ENCODE measurements around the gene SKI. TPM values are rescaled to one million over a fixed set of nuclear protein-coding genes. Genes with fewer than 3 reads are reported as not detected.
"Not testable (repeated sequence)": the region's sequence is repeated elsewhere in the genome, so short reads cannot be mapped to it uniquely, and the experiment has no call there.

Gene SKI
- total RNA-seq, 2 experiments from 2014 or later, result 28.3 to 28.9 TPM

DNA sequence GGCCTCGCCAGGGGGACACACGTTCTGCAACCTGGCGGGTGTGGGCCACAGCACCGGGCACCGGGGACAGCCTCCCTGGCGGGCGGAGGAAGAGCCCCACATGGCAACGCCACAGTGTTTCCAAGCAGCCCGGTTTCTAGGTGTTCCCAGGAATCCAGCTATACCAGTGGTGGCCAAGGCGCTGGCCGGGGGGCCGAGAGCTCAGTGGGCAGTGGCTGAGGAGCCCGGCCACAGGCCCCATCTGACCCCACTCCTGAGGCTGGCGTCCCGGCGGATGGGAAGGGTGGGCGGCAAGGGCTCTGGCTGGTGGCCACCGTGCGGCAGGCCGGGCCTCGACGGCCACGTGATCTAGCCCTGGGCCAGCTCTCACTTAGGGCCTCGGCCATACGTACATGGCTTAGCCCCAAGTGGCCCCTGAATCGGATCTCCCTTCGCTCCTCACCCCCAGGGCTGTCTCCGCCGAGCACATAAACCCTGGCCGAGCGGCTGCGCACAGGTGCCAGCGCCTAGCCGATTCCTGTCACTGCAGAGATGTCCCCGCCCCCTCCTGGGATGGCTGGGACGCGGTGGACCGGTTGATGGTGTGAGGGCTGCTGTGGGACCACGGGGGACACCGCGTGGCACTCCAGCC lies 94.6 kb downstream of the SKI start:
- POLR2A ChIA-PET, result no interaction called here

DNA sequence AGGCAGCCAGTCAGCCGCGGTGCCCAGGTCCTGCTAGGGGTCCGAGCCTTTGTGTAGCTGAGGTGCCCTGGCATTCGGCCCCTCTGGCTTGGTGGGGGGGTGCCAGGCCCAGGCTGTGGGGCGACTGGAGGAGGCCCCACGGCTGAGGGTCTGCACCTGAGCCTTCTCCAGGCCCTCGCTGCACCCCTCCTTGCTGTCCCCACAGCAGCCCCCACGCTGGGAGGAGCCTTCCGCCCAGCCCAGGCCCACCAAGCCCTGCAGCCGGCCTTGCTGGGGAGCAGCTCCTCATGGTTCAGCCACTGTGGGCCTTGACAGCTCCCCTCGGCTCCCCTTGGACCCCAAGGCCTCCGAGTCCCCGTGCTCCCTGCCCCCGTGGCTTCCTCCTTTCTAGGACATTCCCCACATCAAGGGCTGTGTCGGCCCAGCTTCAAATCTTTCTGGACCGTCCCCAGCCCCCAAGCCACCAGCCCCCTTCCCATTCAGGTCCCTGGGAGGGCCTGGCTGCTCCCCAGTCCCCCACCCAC lies 95.4 kb downstream of the SKI start:
- Mint-ChIP-seq H3K27ac (no peak overlapping the region), H3K27me3 (no peaks in the 10 kb centered on the region), H3K4me3 (no peak overlapping the region), H3K4me1 (ENCODE audit: low read depth) (no peaks in the 10 kb centered on the region), H3K36me3 (no peaks in the 10 kb centered on the region), H3K9me3 (no peaks in the 10 kb centered on the region)
- ChIA-PET CTCF (no interaction called here), POLR2A (no interaction called here)
- DNase-seq, result no peak
- intact Hi-C loops (cut with micrococcal nuclease), result no loop called here

More for the DNA sequence above, 94.6 kb downstream of the SKI start:
- no peaks in the 10 kb centered on the region for H3K4me1 Mint-ChIP-seq (ENCODE audit: low read depth)
- no peaks in the 10 kb centered on the region for H3K36me3 Mint-ChIP-seq
- no peaks in the 10 kb centered on the region for H3K9me3 Mint-ChIP-seq
- no peaks in the 10 kb centered on the region for H3K27me3 Mint-ChIP-seq
- H3K4me3 Mint-ChIP-seq, result no peak overlapping the region
- DNase-seq, result no peak
- CTCF ChIA-PET, result interaction anchor here (0.8 kb wide), 1 partner anchor 12 kb away, joined by 3 read pairs; no protein-coding TSS in a partner anchor
- intact Hi-C loops (cut with micrococcal nuclease), result no loop called here
- H3K27ac Mint-ChIP-seq, result no peak overlapping the region

DNA sequence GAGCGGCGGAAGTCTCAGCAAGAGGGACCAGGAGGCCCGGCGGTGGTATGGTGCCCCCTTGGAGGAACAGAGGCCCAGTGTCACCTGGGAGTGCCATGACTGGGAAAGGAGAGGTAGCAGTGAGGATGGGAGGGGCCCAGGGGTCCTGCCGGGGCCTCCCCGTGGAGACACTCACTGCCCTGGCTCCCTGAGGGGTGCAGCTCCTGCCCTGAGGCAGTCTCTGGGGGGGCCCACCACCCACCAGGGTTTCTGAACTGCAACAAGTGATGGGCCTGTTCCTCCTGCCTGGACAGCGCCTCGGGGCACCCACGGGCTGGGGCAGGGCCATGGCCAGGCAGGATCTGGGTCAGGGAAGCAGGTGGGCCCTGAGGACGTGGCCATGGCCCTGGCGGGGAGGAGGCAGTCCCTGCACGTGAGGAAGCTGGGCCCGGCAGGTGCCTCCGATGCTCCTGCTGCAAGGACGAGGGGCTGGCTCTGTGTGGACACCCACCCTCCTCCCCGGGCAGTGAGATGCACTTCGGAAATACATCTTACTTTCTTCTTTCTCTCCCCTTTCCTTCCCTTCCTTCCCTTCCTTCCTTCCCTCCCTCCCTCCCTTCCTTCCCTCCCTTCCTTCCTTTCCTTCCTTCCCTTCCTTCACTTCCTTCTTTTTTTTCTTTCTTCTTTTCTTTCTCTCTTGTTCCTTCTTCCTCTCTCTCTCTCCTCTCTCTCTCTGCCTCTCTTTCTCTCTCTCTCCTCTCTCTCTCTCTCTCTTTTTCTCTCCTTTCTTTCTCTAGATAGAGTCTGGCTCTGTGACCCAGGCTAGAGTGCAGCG lies 96.6 kb downstream of the SKI start:
- CTCF ChIA-PET, result no interaction called here

DNA sequence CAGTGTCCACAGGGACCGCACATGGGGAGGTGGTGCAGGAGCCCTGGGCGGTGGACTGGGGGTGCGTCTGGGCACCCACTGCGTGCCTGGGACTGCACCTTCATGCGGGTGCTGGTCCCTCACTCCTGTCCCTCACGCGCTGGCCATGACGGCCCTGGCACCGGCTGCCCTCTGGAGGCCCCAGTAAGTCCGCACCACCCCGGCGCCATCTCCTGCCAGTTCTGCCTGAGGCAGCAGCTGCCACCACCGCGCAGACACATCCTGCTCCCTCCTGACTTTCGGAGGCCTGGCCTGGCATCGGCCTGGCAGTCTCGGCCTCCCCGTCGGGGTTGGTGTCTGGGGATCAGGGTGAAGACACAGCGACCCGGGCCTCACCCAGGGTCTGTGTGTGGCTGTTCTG lies 98.4 kb downstream of the SKI start:
- intact Hi-C loops (cut with micrococcal nuclease), result no loop called here
- H3K9me3 Mint-ChIP-seq, result no peaks in the 10 kb centered on the region
- POLR2A ChIA-PET, result no interaction called here

More for the DNA sequence above, 96.6 kb downstream of the SKI start:
- no peak overlapping the region for H3K4me3 Mint-ChIP-seq
- no peaks in the 10 kb centered on the region for H3K27me3 Mint-ChIP-seq
- no peak overlapping the region for H3K27ac Mint-ChIP-seq
- no peaks in the 10 kb centered on the region for H3K4me1 Mint-ChIP-seq (ENCODE audit: low read depth)
- no peaks in the 10 kb centered on the region for H3K36me3 Mint-ChIP-seq
- no peak for DNase-seq
- intact Hi-C loops (cut with micrococcal nuclease), result no loop called here
- POLR2A ChIA-PET, result no interaction called here
- H3K9me3 Mint-ChIP-seq, result no peaks in the 10 kb centered on the region

DNA sequence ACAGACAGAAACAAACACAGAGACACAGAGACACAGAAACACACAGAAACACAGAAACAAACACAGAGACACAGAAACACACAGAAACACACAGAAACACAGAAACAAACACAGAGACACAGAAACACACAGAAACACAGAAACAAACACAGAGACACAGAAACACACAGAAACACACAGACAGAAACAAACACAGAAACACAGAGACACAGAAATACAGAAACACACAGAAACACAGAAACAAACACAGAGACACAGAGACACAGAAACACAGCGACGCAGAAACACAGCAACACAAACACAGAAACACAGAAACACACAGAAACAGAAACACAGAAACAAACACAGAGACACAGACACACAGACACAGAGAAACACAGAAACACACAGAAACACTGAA lies 99.0 kb downstream of the SKI start:
- DNase-seq; POLR2A ChIA-PET; CTCF ChIA-PET; H3K4me3 Mint-ChIP-seq; H3K9me3 Mint-ChIP-seq; H3K36me3 Mint-ChIP-seq; H3K27me3 Mint-ChIP-seq; H3K27ac Mint-ChIP-seq; intact Hi-C loops (cut with micrococcal nuclease); H3K4me1 Mint-ChIP-seq (ENCODE audit: low read depth): not testable (repeated sequence)

More for the DNA sequence above, 98.4 kb downstream of the SKI start:
- Mint-ChIP-seq H3K4me1 (ENCODE audit: low read depth) (no peaks in the 10 kb centered on the region), H3K4me3 (no peak overlapping the region), H3K36me3 (no peaks in the 10 kb centered on the region), H3K27me3 (no peaks in the 10 kb centered on the region), H3K27ac (no peak overlapping the region)
- DNase-seq, result no peak
- CTCF ChIA-PET, result no interaction called here

DNA sequence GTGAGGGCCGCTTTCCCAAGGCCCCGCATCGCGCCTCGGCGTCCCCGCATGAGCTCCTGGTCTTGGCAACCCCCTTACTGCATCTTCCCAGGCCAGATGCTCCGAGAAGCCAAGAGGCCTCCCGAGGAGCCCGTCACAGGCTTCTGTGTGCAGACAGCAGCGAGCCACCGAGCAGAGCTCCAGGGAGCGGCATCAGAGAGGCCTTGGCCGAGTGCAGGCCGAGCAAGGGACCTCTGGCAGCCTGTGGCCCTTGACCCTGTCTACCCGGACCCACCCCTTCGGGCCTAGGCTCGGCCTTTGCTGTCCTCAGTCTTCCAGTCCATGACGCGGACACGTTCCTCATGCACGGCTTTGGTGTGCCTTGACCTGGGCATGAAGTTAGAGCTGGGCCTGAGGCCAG lies 99.7 kb downstream of the SKI start:
- no peak for DNase-seq
- H3K9me3 Mint-ChIP-seq, result no peaks in the 10 kb centered on the region
- intact Hi-C loops (cut with micrococcal nuclease), result no loop called here
- POLR2A ChIA-PET, result no interaction called here
- H3K4me3 Mint-ChIP-seq, result no peak overlapping the region
- CTCF ChIA-PET, result no interaction called here
- no peaks in the 10 kb centered on the region for H3K36me3 Mint-ChIP-seq
- H3K27ac Mint-ChIP-seq, result no peak overlapping the region
- H3K4me1 Mint-ChIP-seq (ENCODE audit: low read depth), result no peaks in the 10 kb centered on the region
- H3K27me3 Mint-ChIP-seq, result no peaks in the 10 kb centered on the region

DNA sequence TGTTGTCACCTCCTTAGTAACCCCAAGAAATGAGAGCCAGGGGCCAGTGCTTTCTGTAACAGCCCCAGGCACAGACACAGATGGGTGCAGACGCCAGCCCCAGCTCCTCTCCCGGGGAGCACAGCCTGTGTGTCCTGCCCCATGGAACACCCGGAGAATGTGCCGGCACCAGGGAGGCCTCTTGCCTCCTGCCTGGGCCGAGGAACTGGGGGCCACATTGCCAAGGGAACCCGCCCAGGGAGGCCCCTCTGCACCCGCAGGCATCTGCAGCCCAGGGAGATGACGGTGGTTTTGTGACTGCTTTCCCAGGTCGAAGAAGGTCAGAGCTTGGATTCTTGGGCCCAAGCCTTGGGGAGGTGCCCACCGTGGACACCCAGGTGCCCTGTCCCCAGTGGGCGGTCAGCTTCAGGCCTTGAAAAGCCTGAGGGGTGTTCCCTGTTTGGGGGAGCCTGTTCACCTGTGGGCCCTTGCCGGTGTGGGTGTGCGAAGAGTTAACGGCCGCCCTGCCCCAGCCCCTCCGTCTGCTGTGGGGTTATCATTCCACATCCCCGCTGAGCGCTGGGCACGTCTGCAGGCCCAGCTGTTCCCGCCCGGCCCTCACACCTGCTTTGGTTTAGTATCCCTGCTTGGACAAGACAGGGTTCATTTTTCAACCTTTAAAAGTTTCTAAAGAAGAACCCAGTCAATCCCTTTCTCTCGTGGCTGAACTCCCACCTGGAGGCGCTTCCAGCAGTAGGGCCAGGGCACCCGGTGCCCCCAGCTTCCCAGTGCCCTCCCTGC lies 100.7 kb downstream of the SKI start:
- DNase-seq, result no peak
- no peak overlapping the region for H3K4me3 Mint-ChIP-seq
- ChIA-PET CTCF (no interaction called here), POLR2A (no interaction called here)
- H3K9me3 Mint-ChIP-seq, result no peaks in the 10 kb centered on the region
- no peak overlapping the region for H3K27ac Mint-ChIP-seq
- H3K27me3 Mint-ChIP-seq, result no peaks in the 10 kb centered on the region
- no peaks in the 10 kb centered on the region for H3K4me1 Mint-ChIP-seq (ENCODE audit: low read depth)
- no peaks in the 10 kb centered on the region for H3K36me3 Mint-ChIP-seq
- intact Hi-C loops (cut with micrococcal nuclease), result no loop called here

DNA sequence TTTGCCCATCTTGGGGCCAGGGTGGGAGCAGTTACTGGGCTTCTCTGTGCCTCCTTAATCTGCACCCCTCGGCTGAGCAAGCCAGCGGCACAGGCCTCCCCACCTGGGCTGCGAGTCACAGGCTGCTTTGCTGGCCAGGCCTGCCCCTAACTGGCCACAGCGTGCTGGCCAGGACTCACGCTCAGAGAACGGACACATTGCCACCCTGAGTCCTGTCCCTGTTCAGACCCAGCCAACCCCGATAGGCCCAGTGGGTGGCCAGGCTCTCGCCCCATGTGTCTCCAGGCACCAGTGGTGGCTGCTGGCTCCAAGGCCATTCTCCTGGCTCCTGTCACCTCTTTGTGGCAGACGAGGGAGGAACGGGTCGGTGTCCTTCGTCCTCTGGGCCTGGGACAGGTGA lies 101.9 kb downstream of the SKI start:
- no peaks in the 10 kb centered on the region for H3K27me3 Mint-ChIP-seq
- POLR2A ChIA-PET, result no interaction called here
- intact Hi-C loops (cut with micrococcal nuclease), result no loop called here
- CTCF ChIA-PET, result no interaction called here
- H3K27ac Mint-ChIP-seq, result no peak overlapping the region
- DNase-seq, result no peak
- no peaks in the 10 kb centered on the region for H3K36me3 Mint-ChIP-seq
- no peaks in the 10 kb centered on the region for H3K4me1 Mint-ChIP-seq (ENCODE audit: low read depth)
- H3K9me3 Mint-ChIP-seq, result no peaks in the 10 kb centered on the region
- no peak overlapping the region for H3K4me3 Mint-ChIP-seq

DNA sequence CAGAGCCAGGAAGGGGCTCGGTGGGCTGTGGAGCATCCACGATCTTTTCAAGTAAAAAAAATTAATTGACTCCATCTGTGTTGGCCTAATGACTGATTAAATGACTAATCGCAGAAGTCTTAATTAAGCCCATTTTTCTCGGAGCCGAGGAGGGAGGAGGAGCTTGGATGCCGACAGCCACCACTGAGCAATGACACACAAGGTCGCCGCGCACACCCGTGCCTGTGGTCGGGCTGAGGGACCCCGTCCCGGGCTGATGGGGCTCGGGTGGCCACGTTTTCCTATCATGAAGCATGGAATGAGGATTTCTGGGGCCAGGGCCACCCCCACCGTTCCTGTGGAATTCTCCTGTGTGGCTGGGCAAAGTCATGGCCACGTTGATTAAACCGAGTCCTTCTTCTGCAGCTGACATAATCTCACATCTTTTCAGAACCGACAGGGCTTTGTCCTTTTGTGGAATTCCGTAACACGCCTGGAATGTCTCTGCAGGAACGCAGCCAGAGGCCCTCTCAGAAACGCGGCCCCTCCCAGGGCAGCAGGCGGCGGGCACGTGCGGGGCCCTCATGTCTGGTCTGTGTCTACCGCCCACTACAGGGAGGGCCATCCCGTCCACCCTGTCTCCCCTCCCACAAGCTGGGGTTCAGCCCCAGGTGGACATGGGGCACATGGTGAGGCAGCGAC lies 102.5 kb downstream of the SKI start:
- no peaks in the 10 kb centered on the region for H3K36me3 Mint-ChIP-seq
- POLR2A ChIA-PET, result no interaction called here
- intact Hi-C loops (cut with micrococcal nuclease), result no loop called here

DNA sequence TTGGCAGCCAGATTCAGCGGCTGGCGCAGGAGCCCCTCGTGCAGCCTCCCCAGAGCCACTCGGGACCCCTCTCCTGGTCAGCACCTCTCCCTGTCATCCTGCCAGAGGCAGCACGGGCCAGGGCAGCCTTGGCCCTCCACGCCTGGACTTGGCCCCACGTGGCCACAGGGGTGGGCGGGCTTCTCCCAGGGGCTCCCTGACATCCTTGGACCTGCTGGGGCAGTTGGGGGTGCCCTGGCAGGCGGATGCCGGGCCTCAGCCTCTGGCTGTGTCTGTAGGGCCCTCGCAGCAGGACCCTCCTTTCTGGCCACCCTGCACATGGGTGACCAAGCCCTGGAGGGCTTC lies 103.1 kb downstream of the SKI start:
- no peak overlapping the region for H3K27ac Mint-ChIP-seq
- no peak for DNase-seq
- ChIA-PET CTCF (no interaction called here), POLR2A (no interaction called here)
- intact Hi-C loops (cut with micrococcal nuclease), result no loop called here
- H3K27me3 Mint-ChIP-seq, result no peaks in the 10 kb centered on the region
- no peak overlapping the region for H3K4me3 Mint-ChIP-seq
- H3K9me3 Mint-ChIP-seq, result no peaks in the 10 kb centered on the region
- H3K36me3 Mint-ChIP-seq, result no peaks in the 10 kb centered on the region
- H3K4me1 Mint-ChIP-seq (ENCODE audit: low read depth), result no peaks in the 10 kb centered on the region

More for the DNA sequence above, 102.5 kb downstream of the SKI start:
- no peaks in the 10 kb centered on the region for H3K4me1 Mint-ChIP-seq (ENCODE audit: low read depth)
- DNase-seq, result no peak
- H3K27me3 Mint-ChIP-seq, result no peaks in the 10 kb centered on the region
- no peak overlapping the region for H3K27ac Mint-ChIP-seq
- no peak overlapping the region for H3K4me3 Mint-ChIP-seq
- H3K9me3 Mint-ChIP-seq, result no peaks in the 10 kb centered on the region
- CTCF ChIA-PET, result no interaction called here

DNA sequence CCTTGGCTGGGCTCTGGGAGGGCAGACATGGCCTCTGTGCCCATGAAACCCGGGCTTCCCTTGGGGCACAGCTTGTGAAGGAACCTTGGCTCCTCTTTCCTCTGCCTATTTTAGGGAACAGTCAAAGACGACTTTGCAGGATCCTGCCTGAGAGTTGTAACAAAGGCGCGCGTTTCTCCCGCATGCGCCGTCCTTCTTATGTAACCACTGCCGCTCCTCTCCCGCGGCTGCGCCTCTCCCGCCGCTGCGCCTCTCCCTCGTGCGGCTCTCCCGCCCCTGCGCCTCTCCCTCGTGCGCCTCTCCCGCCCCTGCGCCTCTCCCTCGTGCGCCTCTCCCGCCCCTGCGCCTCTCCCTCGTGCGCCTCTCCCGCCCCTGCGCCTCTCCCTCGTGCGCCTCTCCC lies 103.5 kb downstream of the SKI start:
- H3K4me3 Mint-ChIP-seq; POLR2A ChIA-PET; H3K9me3 Mint-ChIP-seq; H3K27me3 Mint-ChIP-seq; H3K27ac Mint-ChIP-seq; intact Hi-C loops (cut with micrococcal nuclease); CTCF ChIA-PET; H3K36me3 Mint-ChIP-seq; DNase-seq; H3K4me1 Mint-ChIP-seq (ENCODE audit: low read depth): not testable (repeated sequence)

DNA sequence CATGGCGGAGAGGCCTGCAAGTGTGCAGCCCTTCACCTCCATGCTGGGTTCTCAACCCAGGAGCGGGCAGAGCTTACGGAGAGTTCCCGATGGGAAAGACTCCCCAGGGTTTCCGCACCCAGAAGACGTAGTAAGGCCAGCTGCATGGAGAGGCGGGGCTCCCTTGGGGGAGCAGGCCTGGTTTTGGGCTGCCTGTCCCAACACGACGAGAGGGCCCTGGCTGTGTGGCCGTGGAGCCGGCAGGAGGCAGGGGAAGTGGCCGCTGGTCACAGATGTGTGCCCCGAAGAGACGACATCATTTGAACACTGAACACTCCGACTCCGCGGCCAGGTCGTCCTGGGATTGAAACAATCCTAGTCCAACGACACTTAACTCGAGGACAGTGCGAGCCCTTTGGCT lies 106.2 kb downstream of the SKI start:
- H3K36me3 Mint-ChIP-seq, result no peaks in the 10 kb centered on the region
- no peak for DNase-seq
- H3K9me3 Mint-ChIP-seq, result no peaks in the 10 kb centered on the region
- intact Hi-C loops (cut with micrococcal nuclease), result no loop called here
- CTCF ChIA-PET, result interaction anchor here (1.0 kb wide), 1 partner anchor 48 kb away, joined by 5 read pairs; no protein-coding TSS in a partner anchor
- H3K4me3 Mint-ChIP-seq, result no peak overlapping the region
- POLR2A ChIA-PET, result no interaction called here
- H3K27me3 Mint-ChIP-seq, result no peaks in the 10 kb centered on the region
- no peaks in the 10 kb centered on the region for H3K4me1 Mint-ChIP-seq (ENCODE audit: low read depth)
- H3K27ac Mint-ChIP-seq, result no peak overlapping the region
